ENCODE results near the gene RARRES2. TPM values are rescaled to one million over a fixed set of nuclear protein-coding genes. Genes with fewer than 3 reads are reported as not detected.

Gene RARRES2
- total and polyA plus RNA-seq, 2 of the 13 experiments (the other 11 are each of a cell fraction or from before 2014, with no cell fraction given), result 134 to 172 TPM

DNA sequence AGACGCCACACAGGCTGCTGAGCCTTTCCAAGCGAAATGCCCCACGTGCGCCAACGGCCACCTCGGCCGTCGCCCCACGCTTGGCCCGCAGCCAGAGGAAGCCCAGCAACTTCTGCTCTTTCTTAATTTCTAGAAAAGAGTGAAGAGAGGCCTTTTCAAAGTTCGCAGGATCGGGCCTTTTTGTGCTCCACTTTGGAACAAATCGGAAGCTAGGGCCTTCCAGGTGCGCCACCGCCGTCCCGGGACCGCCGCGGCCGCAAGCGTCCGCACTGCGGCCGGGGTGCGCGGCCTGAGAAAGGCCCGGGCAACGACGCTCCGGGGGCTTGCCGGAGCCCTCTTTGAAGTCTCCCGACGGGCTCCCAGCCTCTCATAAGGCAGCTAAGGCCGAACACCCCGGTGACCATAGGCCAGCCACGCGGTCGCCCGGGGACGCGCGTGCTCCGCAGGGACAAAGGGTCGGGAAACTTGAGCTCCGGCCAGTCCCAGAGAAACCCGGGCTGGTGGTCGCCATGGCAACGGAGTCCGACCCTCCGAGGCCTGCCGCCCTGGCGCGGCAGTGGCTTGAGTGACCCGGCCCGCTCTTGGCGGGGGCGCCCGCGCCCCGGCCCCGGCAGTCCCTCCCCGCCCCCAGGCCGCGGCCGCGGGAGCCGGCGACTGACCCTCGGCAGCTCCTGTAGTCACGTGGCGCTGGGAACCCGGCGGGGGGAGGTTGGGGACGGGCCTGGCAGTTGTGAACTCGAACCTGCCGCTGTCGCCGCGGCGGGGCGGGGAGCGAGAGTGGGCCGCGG is 26.9 kb upstream of the RARRES2 start, which contains the start of gene REPIN1 (continued):
- TF ChIP-seq ZNF230 (CRISPR knock-in tag; IDR thresholded peaks at IDR 0.05) (no peak; the same call in none of the 2 replicates), ZNF878 (CRISPR knock-in tag; IDR thresholded peaks at IDR 0.05) (no peak), SIN3A (IDR thresholded peaks at IDR 0.05; ENCODE audit: borderline replicate concordance, low read depth, low read length) (peak; percentile 88; the same call in 1 of the 2 replicates), PAX8 (CRISPR knock-in tag; IDR thresholded peaks at IDR 0.05; ENCODE audit: borderline replicate concordance) (peak; percentile 45; the same call in 1 of the 2 replicates), HES4 (CRISPR knock-in tag; IDR thresholded peaks at IDR 0.05; ENCODE audit: borderline replicate concordance) (peak; percentile 25; the same call in 1 of the 2 replicates), RAD21 (CRISPR knock-in tag; IDR thresholded peaks at IDR 0.05) (0 out of 2 replicates have a peak, but pooled peaks have one; percentile 54), TEAD3 (CRISPR knock-in tag; optimal IDR thresholded peaks at IDR 0.05; ENCODE audit: borderline replicate concordance) (no peak), RAD51 (IDR thresholded peaks at IDR 0.05; ENCODE audit: borderline replicate concordance) (no peak), NKX3-1 (CRISPR knock-in tag; IDR thresholded peaks at IDR 0.05) (no peak; the same call in 1 of the 2 replicates), ZNF441 (CRISPR knock-in tag; IDR thresholded peaks at IDR 0.05; ENCODE audit: borderline replicate concordance) (peak; percentile 20; the same call in 1 of the 2 replicates), RCOR2 (CRISPR knock-in tag; IDR thresholded peaks at IDR 0.05) (no peak), ZNF788 (CRISPR knock-in tag; IDR thresholded peaks at IDR 0.05; ENCODE audit: borderline replicate concordance) (peak; percentile 67; the same call in 1 of the 2 replicates)
- TF ChIP-seq, protein P1, sequence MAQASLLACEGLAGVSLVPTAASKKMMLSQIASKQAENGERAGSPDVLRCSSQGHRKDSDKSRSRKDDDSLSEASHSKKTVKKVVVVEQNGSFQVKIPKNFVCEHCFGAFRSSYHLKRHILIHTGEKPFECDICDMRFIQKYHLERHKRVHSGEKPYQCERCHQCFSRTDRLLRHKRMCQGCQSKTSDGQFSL (CRISPR knock-in tag; IDR thresholded peaks at IDR 0.05), result no peak
- TF ChIP-seq, protein P2, sequence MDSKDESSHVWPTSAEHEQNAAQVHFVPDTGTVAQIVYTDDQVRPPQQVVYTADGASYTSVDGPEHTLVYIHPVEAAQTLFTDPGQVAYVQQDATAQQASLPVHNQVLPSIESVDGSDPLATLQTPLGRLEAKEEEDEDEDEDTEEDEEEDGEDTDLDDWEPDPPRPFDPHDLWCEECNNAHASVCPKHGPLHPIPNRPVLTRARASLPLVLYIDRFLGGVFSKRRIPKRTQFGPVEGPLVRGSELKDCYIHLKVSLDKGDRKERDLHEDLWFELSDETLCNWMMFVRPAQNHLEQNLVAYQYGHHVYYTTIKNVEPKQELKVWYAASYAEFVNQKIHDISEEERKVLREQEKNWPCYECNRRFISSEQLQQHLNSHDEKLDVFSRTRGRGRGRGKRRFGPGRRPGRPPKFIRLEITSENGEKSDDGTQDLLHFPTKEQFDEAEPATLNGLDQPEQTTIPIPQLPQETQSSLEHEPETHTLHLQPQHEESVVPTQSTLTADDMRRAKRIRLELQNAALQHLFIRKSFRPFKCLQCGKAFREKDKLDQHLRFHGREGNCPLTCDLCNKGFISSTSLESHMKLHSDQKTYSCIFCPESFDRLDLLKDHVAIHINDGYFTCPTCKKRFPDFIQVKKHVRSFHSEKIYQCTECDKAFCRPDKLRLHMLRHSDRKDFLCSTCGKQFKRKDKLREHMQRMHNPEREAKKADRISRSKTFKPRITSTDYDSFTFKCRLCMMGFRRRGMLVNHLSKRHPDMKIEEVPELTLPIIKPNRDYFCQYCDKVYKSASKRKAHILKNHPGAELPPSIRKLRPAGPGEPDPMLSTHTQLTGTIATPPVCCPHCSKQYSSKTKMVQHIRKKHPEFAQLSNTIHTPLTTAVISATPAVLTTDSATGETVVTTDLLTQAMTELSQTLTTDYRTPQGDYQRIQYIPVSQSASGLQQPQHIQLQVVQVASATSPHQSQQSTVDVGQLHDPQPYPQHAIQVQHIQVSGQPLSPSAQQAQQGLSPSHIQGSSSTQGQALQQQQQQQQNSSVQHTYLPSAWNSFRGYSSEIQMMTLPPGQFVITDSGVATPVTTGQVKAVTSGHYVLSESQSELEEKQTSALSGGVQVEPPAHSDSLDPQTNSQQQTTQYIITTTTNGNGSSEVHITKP (CRISPR knock-in tag; IDR thresholded peaks at IDR 0.05; ENCODE audit: low read depth), result no peak; the same call in 1 of the 2 replicates
- TF ChIP-seq, protein P3, sequence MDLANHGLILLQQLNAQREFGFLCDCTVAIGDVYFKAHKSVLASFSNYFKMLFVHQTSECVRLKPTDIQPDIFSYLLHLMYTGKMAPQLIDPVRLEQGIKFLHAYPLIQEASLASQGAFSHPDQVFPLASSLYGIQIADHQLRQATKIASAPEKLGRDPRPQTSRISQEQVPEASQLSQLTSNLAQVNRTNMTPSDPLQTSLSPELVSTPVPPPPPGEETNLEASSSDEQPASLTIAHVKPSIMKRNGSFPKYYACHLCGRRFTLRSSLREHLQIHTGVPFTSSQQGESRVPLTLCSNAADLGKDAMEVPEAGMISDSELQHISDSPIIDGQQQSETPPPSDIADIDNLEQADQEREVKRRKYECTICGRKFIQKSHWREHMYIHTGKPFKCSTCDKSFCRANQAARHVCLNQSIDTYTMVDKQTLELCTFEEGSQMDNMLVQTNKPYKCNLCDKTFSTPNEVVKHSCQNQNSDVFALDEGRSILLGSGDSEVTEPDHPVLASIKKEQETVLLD (CRISPR knock-in tag; IDR thresholded peaks at IDR 0.05; ENCODE audit: low read depth), result peak; percentile 95
- TF ChIP-seq, protein P4, sequence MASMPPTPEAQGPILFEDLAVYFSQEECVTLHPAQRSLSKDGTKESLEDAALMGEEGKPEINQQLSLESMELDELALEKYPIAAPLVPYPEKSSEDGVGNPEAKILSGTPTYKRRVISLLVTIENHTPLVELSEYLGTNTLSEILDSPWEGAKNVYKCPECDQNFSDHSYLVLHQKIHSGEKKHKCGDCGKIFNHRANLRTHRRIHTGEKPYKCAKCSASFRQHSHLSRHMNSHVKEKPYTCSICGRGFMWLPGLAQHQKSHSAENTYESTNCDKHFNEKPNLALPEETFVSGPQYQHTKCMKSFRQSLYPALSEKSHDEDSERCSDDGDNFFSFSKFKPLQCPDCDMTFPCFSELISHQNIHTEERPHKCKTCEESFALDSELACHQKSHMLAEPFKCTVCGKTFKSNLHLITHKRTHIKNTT (CRISPR knock-in tag; IDR thresholded peaks at IDR 0.05), result no peak
- TF ChIP-seq, protein P5, sequence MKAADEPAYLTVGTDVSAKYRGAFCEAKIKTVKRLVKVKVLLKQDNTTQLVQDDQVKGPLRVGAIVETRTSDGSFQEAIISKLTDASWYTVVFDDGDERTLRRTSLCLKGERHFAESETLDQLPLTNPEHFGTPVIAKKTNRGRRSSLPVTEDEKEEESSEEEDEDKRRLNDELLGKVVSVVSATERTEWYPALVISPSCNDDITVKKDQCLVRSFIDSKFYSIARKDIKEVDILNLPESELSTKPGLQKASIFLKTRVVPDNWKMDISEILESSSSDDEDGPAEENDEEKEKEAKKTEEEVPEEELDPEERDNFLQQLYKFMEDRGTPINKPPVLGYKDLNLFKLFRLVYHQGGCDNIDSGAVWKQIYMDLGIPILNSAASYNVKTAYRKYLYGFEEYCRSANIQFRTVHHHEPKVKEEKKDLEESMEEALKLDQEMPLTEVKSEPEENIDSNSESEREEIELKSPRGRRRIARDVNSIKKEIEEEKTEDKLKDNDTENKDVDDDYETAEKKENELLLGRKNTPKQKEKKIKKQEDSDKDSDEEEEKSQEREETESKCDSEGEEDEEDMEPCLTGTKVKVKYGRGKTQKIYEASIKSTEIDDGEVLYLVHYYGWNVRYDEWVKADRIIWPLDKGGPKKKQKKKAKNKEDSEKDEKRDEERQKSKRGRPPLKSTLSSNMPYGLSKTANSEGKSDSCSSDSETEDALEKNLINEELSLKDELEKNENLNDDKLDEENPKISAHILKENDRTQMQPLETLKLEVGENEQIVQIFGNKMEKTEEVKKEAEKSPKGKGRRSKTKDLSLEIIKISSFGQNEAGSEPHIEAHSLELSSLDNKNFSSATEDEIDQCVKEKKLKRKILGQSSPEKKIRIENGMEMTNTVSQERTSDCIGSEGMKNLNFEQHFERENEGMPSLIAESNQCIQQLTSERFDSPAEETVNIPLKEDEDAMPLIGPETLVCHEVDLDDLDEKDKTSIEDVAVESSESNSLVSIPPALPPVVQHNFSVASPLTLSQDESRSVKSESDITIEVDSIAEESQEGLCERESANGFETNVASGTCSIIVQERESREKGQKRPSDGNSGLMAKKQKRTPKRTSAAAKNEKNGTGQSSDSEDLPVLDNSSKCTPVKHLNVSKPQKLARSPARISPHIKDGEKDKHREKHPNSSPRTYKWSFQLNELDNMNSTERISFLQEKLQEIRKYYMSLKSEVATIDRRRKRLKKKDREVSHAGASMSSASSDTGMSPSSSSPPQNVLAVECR (CRISPR knock-in tag; IDR thresholded peaks at IDR 0.05; ENCODE audit: borderline replicate concordance), result peak; percentile 66

Measured in HepG2 (cell line).